GM18511 (cell line): ENCODE results near the gene FKTN.
A peak's percentile ranks its signal among the peaks of the same experiment; 100 is the strongest.
"Not testable (repeated sequence)": the region's sequence is repeated elsewhere in the genome, so short reads cannot be mapped to it uniquely, and the experiment has no call there.

Experiments used
- ATAC-seq: cut with Tn5 transposase; IDR thresholded peaks from one replicate; pipeline ENCODE4 v1.9.1; 2021; ENCODE audit warnings: mild to moderate bottlenecking, moderate library complexity; ENCODE audit not compliant: unreplicated experiment

Gene FKTN

DNA sequence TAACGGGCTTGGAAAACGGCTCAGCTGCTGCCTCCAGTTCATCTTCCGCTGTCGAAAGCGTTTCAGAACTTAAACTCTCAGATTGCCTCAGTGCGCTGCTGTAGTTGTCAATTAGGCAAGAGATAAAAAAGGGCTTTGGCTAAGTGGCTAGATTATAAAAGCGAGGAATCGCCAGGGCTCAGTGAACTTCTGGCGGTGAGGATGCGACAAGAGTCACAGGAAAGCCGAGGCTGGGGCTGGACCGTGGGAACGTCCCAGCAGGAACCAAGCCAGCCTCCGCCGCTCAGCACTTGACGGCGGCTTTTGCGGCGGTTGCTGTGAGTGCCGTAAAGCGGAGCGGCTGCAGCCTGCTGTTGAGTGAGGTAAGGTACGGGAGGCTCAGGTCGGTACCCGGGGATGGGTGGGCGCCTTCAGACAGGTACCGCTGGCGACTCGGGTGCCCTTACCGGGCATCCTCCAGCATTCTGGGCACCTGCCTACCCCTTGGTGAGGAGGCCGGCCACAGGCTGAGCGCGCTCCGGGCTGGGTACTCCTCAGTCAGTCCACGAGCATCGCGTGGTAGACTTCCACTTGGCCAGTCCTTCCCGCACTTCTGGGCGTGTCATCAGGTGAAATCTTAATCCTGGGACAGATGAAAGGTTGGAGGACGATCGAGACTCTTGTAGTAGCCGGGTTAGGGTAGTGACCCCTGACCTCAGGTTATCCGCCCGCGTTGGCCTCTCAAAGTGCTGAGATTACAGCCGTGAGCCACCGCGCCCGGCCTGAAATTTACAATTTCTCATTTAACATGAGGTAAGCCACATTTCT, at the start of gene FKTN:
Gene FKTN, plus strand, starts transcription at position 328 of the 807 bp plus-strand sequence. CDS start 16,902 bp downstream, outside the sequence.
- peak; percentile 96 for ATAC-seq

DNA sequence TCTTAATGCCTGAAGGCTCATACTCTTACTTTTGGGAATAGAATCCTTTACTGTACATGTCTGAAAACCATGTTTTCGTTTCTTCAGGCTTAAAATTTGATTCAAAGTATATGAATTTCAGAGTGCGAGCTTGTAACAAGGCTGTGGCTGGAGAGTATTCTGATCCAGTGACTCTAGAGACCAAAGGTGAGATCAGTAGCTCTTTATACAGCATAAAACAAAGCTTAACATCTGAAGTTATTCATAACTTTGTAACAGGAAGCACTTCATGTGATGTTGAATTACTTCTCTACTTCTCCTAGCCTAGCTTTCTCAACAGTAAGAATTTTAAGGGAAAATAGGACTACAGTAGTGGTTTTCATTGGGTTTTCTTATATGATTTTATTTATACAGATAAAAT, 49.4 kb upstream of the FKTN start:
- ATAC-seq: no peak

- ATAC-seq: peak; percentile 86
Observed at GRCh38 chr9:105510024-105510423, 47.9 kb upstream of the FKTN start.

DNA sequence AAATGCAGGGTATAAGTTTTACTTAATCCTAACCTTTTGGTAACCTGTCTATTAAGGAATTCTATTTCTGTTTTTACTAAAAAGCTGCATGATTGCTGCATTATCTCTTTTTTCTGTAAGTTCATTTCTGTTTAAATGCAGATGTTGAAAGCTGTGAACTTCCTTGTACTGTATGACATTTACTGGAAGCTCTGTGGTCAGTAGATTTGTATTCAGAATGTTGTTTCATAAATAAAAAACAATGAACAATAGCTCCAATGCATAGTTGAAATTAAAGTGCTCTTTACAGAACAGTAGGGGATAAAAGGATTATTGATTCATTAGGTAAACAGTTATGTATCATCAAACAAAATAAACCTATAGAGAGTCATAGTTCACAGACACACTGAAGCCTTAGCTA, 46.5 kb upstream of the FKTN start:
- no peak for ATAC-seq

DNA sequence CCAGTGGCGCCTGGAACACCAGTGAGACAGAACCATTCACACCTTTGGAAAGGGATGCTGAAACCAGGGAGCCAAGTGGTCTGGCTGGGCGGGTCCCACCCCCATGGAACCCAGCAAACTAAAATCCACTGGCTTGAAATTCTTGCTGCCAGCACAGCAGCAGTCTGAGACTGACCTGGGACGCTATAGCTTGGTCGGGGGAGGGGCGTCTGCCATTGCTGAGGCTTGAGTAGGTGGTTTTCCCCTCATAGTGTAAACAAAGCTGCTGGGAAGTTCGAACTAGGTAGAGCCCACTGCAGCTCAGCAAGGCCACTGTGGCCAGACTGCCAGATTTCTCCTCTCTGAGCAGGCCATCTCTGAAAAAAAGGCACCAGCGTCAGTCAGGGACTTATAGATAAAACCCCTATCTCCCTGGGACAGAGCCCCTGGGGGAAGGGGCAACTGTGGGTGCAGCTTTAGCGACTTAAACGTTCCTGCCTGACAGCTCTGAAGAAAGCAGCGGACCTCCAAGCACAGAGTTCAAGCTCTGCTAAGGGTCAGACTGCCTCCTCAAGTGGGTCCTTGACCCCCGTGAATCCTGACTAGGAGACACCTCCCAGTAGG, 42.0 kb upstream of the FKTN start:
- ATAC-seq: no peak

- peak; percentile 62 for ATAC-seq
Observed at GRCh38 chr9:105519710-105520369, 38.1 kb upstream of the FKTN start.

GRCh38 chr9:105520992-105521391, 36.9 kb upstream of the FKTN start:
- ATAC-seq: not testable (repeated sequence)

DNA sequence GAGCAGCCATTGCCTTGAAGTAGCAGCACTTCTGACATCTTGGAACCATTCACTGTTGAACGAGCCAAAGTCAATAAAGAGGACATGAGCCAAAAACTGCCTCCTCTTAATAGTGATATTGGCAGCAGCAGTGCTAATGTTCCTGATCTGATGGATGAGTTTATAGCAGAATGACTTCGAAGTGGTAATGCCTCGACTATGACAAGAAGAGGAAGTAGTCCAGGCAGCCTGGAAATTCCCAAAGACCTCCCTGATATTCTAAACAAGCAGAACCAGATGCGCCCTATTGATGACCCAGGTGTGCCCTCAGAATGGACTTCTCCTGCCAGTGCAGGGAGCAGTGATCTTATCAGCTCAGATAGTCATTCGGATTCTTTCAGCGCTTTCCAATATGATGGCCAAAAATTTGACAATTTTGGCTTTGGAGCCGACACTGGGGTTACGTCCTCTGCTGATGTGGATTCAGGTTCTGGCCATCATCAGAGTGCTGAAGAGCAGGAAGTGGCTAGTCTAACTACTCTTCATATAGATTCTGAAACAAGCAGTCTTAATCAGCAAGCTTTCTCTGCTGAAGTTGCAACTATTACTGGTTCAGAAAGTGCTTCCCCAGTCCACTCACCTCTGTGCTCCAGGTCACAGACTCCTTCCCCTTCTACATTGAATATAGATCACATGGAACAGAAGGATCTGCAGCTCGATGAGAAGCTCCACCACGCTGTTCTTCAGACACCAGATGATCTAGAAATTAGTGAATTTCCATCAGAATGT, 35.1 kb upstream of the FKTN start:
- ATAC-seq: peak; percentile 87

DNA sequence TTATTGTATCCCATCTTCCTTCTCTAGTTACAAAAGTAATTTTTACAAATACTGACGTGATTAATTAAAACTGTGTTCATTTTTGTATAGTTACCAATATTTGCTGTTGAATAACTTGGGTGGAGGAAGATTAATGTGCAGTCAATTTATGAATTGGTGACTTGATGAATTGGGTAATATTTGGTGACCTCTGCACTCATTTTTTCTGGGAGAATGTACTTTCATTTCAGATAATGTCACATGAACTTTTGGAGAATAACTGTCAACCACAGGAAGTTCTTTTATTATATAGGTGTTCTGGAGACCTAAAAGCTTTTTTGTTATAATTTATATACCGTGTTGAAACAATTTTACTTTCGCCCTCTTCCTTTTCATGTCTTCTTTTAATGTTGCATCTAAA, 26.4 kb upstream of the FKTN start:
- no peak for ATAC-seq

GRCh38 chr9:105535920-105536668, 21.8 kb upstream of the FKTN start:
- ATAC-seq: peak; percentile 78

DNA sequence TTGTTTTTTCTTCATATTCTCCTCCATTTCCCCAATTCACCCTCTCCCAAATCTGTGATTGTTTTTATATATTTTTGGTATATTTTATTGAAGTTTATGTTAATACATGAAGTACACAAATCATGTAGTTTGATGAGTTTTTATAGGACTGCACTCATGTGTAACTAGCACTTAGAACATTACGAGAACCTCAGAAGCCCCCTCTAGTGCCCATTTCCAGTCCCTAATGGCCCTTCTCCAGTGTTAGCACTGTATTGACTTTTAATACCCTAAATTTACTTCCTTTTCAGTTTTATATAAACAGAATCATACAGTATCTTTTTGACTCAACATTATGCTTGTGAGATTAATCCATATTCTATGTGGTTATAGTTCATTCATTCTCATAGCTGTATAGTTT, 18.5 kb upstream of the FKTN start:
- ATAC-seq: no peak

DNA sequence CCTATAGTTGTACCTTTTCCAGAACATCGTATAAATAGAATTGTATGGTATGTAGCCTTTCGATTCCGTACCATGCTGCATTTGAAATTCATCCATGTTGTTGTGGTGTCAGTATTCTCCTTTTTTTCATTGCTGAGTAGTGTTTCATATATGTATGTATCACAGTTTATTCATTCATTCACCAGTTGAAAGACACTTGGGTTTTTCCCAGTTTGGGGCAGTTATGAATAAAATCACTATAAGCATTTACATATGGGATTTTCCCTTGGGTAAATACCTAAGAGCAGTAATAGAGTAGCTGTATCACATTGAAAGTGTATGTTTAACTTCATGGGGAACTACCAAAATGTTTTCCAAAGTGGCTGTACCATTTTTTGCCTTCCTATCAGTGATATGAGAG, 16.1 kb upstream of the FKTN start:
- ATAC-seq: peak; percentile 98

- ATAC-seq: no peak
Observed at GRCh38 chr9:105554042-105554441, 3.9 kb upstream of the FKTN start.

DNA sequence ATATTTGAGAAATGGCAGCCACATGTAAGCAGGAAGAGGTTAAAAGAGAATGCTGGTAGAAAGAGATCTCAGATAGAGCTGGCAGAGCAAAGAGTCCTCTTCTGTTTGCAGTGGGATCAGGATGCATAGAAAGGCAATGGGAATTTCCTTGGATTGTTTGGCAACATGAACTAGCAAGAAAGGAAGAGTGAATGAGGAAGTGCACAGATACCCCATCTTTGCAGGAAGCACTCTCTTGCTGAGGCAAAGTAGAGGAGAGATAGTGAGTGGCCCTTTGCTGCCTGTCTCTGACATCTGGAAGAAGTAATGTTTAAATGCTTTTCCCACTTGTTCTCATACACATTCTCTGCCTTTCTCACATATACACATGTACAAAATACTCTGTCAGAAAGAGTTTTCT, 14.5 kb downstream of the FKTN start:
- no peak for ATAC-seq

- not testable (repeated sequence) for ATAC-seq
Observed at GRCh38 chr9:105579952-105580351, 22.0 kb downstream of the FKTN start.

DNA sequence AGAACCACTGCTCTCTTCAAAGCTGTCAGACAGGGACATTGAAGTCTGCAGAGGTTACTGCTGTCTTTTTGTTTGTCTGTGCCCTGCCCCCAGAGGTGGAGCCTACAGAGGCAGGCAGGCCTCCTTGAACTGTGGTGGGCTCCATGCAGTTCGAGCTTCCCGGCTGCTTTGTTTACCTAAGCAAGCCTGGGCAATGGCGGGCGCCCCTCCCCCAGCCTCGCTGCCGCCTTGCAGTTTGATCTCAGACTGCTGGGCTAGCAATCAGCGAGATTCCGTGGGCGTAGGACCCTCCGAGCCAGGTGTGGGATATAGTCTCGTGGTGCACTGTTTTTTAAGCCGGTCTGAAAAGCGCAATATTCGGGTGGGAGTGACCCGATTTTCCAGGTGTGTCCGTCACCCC, 23.6 kb downstream of the FKTN start:
- not testable (repeated sequence) for ATAC-seq

DNA sequence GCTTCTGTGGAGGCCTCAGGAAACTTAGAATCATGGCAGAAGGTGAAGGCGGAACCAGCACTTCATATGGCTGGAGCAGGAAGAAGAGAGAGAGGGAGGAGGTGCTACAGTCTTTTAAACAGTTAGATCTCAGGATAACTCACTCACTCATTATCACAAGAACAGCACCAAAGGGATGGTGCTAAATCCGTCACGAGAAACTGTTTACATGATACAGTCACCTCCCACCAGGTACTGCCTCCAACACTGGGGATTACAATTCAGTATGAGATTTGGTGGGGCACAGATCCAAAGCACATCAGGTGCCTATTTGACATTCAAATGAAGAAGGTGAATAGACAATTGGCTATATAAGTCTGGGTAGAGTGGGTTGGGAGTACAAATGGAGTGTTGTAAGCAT, 35.2 kb downstream of the FKTN start:
- no peak for ATAC-seq

DNA sequence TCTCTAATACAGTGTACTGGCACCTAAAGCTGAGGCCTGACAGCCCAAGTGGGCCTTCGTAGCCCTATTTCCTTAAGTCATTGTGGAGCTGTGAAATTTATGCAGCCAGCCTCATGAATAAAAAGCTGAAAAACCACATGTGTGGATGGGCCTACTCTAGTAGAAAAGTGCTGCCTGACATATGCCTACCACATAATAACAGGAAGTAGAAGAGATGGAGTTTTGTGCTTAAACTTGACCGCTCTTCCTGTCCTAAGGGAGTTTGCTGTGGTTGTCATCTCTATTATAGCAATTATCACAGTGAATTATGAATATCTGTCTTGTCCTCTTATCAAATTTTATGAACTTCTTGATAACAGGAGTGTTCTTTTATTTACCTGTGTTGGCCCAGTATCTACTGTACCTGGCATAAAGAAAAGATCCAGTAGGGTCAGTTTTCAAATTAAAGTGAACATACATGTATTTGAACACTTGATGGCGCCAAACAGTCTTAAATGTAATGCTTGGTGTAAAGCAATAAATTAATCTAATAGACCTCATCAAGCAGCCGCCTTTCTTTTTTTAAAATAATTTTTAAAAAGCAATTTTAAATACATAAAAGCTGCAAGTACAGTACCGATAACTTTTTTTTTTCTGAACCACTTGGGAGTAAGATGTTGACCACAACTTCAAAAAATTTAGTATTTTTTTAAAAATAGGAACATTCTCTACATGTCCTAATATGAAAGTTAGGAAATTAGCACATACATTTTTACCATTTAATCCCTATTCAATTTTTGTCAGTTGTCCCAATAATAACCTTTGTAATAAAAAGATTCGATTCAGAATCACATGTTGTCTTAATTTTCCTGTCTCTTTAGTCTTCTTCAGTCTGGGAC, 51.0 kb downstream of the FKTN start:
- ATAC-seq: peak; percentile 93

DNA sequence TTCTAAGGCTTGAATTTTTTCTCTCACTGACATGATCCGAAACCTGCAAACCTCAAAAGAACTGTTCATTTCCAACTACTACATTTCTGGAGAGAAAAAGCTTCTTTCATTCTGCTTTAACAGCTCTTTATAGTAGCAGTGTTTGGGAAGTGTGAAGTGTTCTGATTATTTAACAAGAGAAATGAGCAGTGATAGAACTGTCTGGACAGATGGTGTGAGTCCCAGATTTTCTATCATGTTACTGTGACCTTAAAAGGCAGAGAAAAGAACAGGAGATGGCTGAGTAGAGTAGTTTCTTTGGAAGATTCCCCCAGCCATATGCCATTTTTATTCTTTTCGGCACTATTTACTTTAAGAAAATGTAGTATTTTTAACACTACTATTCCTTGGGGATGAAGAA, 63.1 kb downstream of the FKTN start:
- no peak for ATAC-seq

- no peak for ATAC-seq
Observed at GRCh38 chr9:105625088-105625487, 67.2 kb downstream of the FKTN start.
